HG02759 (cell line): ENCODE results near the gene PACS2.

Experiments used
- ATAC-seq: cut with Tn5 transposase; IDR thresholded peaks from one replicate; pipeline ENCODE4 v1.9.1; 2021; ENCODE audit warnings: mild to moderate bottlenecking, moderate library complexity; ENCODE audit not compliant: unreplicated experiment

Gene PACS2

DNA sequence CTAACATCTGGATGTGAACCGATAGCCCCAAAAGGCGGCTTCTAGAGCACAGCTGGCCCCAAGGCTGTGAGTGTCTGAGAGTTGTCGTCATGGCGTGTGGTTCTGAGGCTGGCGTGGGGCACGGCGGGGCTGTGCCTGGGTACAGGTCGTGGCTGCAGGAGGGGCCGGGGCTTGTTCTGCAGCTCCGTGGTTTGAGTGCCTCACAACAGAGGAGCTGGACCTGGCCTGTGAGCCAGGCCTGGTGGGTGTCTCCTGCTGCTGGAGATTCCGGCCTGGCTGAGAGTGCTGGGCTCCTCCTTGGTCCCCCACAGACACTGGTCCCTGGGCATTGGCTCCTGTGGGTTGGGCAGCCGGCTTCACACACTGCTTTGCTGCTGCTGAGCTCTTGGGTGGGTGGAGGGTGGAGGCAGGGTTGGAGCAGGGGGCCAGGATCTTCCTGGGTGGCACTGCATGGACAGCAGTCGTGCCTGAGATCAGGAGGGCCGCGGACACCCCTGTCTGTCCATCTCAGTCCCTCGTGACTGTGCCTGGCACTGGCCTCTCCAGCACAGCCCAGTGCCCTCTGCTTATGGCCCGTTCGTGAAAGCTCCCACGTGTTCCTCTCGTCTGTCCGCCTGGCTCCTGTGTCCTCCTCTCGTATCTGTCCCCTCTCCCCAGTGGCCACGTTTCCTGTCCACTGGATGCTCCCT is 52.0 kb downstream of the PACS2 start:
- no peak for ATAC-seq

- no peak for ATAC-seq
Observed at GRCh38 chr14:105367116-105368031, 52.8 kb downstream of the PACS2 start.

DNA sequence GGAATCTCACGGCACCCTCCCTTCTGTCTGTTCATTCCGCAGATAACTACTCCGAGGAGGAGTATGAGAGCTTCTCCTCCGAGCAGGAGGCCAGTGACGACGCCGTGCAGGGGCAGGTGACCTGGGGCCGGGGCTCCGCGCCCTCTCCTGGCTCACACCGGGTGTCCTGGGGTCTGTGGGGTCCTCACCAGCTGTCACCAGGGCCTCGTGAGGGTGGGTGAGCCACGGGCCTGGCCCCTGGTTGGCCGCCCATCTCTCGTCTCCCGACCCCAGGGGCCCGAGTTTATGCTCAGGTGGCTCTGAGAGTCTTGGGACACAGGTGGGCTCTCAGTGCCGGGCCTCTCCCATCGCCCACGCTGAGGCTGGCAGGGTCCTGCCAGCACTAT is 53.5 kb downstream of the PACS2 start:
- ATAC-seq, result no peak

DNA sequence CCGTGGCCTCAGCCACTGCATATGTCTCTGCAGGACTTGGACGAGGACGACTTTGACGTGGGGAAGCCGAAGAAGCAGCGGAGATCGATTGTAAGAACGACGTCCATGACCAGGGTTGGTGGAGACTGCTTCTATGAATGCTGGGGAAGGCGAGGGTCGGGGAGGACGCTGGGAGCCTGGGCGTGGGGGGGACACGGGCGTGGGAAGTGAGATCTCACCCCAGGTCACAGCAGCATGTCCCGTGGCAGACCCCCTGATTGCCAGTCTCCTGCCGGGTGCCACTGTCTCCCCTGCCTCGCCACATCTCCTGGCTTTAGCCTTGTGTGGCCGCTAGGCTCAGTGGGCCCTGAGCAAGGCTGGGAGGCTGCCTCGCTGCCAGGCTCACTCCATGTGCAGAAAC is 53.9 kb downstream of the PACS2 start:
- no peak for ATAC-seq

- no peak for ATAC-seq
Observed at GRCh38 chr14:105368910-105369652, 54.5 kb downstream of the PACS2 start.

GRCh38 chr14:105369653-105370040 is 55.1 kb downstream of the PACS2 start:
- no peak for ATAC-seq

GRCh38 chr14:105374389-105374788 is 59.8 kb downstream of the PACS2 start:
- ATAC-seq, result no peak

DNA sequence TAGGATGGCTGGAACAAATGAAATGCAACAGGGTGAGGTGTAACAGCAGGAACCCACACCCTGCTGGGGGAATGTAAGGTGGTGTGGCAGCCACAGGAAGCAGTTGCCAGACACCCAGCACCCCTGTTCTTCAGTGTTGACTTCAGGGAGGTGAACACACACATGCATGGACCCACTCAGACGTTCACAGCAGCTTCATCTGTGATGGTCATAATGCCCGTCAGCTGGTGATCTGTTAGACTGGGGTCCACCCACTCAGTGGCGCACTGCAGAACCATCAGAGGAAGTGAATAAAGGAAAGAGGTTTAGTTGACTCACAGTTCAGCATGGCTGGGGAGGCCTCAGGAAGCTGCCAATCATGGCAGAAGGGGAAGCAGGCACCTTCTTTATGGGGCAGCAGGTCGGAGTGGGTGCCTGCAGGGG is 61.1 kb downstream of the PACS2 start:
- ATAC-seq, result no peak

GRCh38 chr14:105376521-105377440 is 62.2 kb downstream of the PACS2 start:
- no peak for ATAC-seq

- no peak for ATAC-seq
Observed at GRCh38 chr14:105377555-105378182, 63.1 kb downstream of the PACS2 start.

GRCh38 chr14:105378199-105378598 is 63.7 kb downstream of the PACS2 start:
- no peak for ATAC-seq

GRCh38 chr14:105378873-105379685 is 64.5 kb downstream of the PACS2 start:
- no peak for ATAC-seq

DNA sequence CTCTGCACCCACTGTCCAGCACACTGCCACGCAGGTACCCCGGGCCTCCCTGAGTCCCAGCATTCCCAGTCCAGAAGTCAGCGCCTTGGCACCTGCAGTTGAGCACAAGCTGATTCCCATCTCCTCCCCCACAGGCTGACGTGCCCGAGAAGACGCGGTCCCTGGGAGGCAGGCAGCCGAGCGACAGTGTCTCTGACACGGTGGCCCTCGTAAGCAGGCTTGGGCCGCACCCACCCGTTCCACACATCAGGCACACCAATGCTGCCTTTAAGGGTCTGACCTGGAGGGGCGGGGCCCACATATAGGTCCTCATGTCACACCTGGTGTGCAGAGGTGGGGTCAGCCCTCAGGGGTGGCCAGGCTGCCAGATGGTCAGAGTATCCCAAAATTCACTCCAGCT is 65.4 kb downstream of the PACS2 start:
- ATAC-seq, result no peak

- ATAC-seq, result no peak
Observed at GRCh38 chr14:105380756-105381155, 66.2 kb downstream of the PACS2 start.

DNA sequence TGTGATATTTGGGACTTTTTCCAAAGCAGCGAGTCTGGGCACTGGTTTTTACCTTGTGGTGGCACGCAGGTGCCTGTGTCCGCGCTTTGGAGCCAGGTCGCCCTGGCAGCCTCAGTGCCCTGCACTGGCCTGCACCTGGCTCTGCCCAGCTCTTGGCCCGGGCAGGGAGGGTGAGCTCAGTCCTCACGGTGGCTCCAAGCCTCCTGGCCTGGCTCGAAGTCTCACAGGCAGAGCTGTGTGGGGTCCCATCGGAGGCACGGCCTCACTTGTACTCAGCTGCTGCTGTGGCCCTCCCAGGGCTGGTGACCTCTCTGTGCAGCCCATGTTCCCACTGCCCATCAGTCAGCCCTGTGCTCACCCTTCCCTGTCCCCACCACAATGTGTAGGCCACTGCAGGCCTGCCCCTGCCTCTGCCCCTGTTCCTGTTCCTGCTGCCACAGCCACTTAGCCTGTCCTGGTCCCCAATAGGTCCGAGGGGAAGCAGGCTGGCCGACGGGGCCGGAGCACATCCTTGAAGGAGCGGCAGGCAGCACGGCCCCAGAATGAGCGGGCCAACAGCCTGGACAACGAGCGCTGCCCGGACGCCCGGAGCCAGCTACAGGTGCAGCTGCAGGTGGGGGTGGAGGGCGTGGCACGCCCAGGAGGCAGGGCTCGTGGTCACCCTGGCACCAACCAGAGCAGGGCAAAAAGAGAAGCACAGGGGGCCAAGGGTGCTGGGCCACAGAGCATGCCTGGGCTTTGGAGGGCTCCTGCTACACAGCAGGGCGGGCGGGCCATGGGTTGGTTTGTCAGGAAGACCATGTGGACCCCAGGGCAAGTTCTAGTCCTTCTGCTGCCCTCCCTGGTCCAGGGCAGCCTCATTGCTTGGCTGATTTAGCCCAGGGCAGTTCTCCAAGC is 67.1 kb downstream of the PACS2 start:
- ATAC-seq, result no peak

DNA sequence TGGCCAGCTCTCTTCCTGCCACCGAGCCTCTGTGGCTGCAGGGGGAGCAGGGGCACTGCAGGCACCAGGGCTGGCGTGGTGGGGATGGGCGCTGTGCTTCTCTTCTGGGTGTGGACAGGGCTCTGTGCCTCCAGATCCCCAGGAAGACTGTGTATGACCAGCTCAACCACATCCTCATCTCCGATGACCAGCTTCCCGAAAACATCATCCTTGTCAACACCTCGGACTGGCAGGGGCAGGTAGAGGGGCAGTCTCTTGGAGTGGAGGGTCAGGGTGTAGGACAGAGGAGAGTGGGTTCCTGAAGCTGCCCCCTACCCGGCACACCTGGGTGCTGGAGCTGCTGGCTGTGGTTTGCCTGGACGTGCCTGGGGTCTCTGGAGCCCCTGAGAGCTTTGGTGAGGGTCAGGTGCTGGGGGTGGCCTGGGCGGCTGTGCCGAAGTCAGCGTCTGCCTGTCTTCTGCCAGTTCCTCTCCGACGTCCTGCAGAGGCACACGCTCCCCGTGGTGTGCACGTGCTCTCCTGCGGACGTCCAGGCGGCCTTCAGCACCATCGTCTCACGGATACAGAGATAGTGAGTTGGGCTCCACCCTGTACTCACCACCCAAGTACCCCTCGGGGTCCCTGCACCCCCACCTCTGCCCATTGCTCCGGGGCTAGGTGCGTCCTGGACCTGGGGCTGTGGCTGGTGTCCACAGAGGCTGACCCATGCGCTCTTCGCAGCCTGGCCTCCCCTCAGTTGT is 68.0 kb downstream of the PACS2 start:
- ATAC-seq, result no peak

DNA sequence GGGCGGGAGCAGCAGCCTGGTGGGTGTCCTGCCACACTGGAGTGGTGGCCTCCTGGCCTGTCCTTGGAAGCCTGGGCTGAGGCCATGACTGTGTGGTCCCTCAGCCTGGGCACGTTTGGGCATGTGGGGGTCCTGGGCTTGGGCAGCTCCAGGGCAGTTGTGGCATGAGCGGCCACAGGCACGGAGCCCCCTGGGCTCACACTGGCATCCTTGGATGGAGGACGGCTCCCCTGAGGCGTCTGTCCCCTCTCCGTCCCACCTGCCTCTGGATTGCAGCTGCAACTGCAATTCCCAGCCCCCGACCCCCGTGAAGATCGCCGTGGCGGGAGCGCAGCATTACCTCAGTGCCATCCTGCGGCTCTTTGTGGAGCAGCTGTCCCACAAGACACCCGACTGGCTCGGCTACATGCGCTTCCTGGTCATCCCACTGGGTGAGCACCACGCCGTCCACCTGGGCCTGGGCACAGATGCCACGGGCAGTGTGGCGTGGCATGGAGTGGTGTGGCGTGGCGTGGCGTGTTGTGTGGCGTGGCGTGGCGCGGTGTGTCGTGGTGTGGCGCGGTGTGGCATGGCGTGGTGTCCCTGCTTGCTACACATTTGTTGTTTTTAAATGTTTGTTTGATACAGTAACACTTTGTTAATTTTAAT is 68.7 kb downstream of the PACS2 start:
- ATAC-seq, result no peak
